Stomach smooth muscle (tissue), 2 donors: Measurements from ENCODE around the gene TSPAN14.

Experiments used
- H3K27ac ChIP-seq: one replicate; pipeline ENCODE4 v1.7.0; 2013; ENCODE audit warnings: mild to moderate bottlenecking, low read length, inconsistent platforms
- H3K27me3 ChIP-seq, 2 donors: one replicate each; pipeline ENCODE4 v1.7.0; 2013; ENCODE audit warnings: low read length in 2 of 2; ENCODE audit not compliant: insufficient read depth in 2 of 2, control insufficient read depth in 1 of 2
- H3K36me3 ChIP-seq, 2 donors: one replicate each; pipeline ENCODE4 v1.7.0; 2013; ENCODE audit warnings: low read length in 2 of 2; ENCODE audit not compliant: control insufficient read depth in 2 of 2, insufficient read depth in 2 of 2
- H3K4me1 ChIP-seq: one replicate; pipeline ENCODE4 v1.7.0; 2013; ENCODE audit warnings: low read length; ENCODE audit not compliant: control insufficient read depth, insufficient read depth
- H3K4me3 ChIP-seq, 2 donors: one replicate each; pipeline ENCODE4 v1.7.0; 2013; ENCODE audit warnings: low read length in 2 of 2
- H3K9ac ChIP-seq, 2 donors: one replicate each; pipeline ENCODE4 v1.7.0; 2013; ENCODE audit warnings: low read length in 2 of 2, mild to moderate bottlenecking in 1 of 2
- H3K9me3 ChIP-seq, 2 donors: one replicate each; pipeline ENCODE4 v1.7.0; 2013; ENCODE audit warnings: low read length in 2 of 2; ENCODE audit not compliant: control insufficient read depth in 2 of 2
- donor health status: healthy.
- donor health status: Pancreatic carcinoma.

Gene TSPAN14

DNA sequence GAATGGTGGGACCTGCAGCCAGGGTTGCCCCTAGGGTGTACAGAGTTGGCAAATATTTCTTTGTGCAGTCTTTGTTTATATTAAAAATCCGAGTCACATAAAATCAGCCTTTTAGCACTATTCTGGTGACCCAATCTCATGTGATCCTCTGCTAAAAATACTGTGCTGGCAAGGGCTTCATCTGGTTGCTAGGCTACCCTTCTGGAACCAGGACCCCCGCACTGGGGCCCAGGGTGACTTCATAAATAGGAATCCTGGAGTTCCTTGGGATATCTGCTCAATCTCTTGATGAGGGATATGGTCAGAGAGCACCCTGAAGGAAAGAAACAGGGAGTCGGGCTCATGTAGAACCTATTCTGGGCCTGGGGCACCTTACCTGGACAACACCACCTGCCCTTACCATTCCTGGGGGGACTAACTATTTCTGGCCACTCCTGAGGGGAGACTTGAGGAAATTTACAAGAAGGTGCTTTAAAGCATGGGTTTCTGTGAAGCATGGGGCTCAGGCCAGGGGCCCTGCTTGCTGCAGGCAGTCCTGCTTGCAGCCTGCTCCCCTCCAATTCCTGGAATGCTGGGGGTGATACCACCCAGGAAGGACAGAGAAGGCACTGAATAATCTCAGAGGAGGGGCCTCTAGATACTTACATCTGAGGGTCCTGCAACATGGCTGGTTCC, 128.3 kb downstream of the TSPAN14 start:
- Histone ChIP-seq H3K9ac (no peak overlapping the region), H3K27ac (no peak overlapping the region), H3K27me3 (peaks cover 0 to 5% of the 10 kb centered on the region in 2 donors), H3K9me3 (peaks cover 0 to 5% of the 10 kb centered on the region in 2 donors), H3K4me3 (no peak overlapping the region), H3K4me1 (no peaks in the 10 kb centered on the region), H3K36me3 (no peaks in the 10 kb centered on the region)
